Type B pancreatic cell (in vitro differentiated cells): Measurements from ENCODE around the gene CNST. TPM values are rescaled to one million over a fixed set of nuclear protein-coding genes. Genes with fewer than 3 reads are reported as not detected.
"Not testable (repeated sequence)": the region's sequence is repeated elsewhere in the genome, so short reads cannot be mapped to it uniquely, and the experiment has no call there.

Experiments
- DNase-seq: peaks from one replicate; pipeline ENCODE4 v3.0.0; 2021; ENCODE audit warnings: mixed read lengths; ENCODE audit not compliant: unreplicated experiment; ENCODE audit errors: extremely low spot score
- H3K27ac Mint-ChIP-seq: 2 replicates; pipeline ENCODE4 v1.8.0; 2021; ENCODE audit warnings: mild to moderate bottlenecking, mixed read lengths
- H3K27me3 Mint-ChIP-seq: 2 replicates; pipeline ENCODE4 v1.8.0; 2021; ENCODE audit warnings: mixed read lengths
- H3K36me3 Mint-ChIP-seq: 2 replicates; pipeline ENCODE4 v1.8.0; 2021; ENCODE audit warnings: mixed read lengths
- H3K4me1 Mint-ChIP-seq: one replicate; pipeline ENCODE4 v1.8.0; 2021; ENCODE audit warnings: mixed read lengths; ENCODE audit not compliant: unreplicated experiment
- H3K4me3 Mint-ChIP-seq: 2 replicates; pipeline ENCODE4 v1.8.0; 2021; ENCODE audit warnings: mild to moderate bottlenecking, mixed read lengths
- H3K9me3 Mint-ChIP-seq: 2 replicates; pipeline ENCODE4 v1.8.0; 2021; ENCODE audit warnings: mixed read lengths
- CTCF ChIP-seq: fragments of 200-600 bp; sonication (generic); conservative IDR thresholded peaks from 2 replicates; pipeline ENCODE4 v1.5.0; 2021; ENCODE audit warnings: antibody characterized with exemption, mild to moderate bottlenecking
- total RNA-seq: library from RNA; stranded (reverse); gene quantifications from 2 replicates; pipeline ENCODE4 v1.2.1, GENCODE V29; 2021; ENCODE audit warnings: low replicate concordance

CNST gene
- total RNA-seq, 1 donor from 2014 or later: 17.9 TPM

GRCh38 chr1:246709196-246709595 lies 142.9 kb downstream of the CNST start:
- Mint-ChIP-seq H3K4me1 (no peaks in the 10 kb centered on the region), H3K27ac (no peak overlapping the region), H3K27me3 (peaks cover 7% of the 10 kb centered on the region), H3K9me3 (peaks cover 15% of the 10 kb centered on the region), H3K36me3 (no peaks in the 10 kb centered on the region), H3K4me3 (no peak overlapping the region)
- peak; percentile 10 for DNase-seq
- TF ChIP-seq CTCF: no peak

- Mint-ChIP-seq H3K4me3 (no peak overlapping the region), H3K27ac (peak overlapping the region; percentile 20), H3K36me3 (no peaks in the 10 kb centered on the region), H3K9me3 (peaks cover 15% of the 10 kb centered on the region), H3K4me1 (no peaks in the 10 kb centered on the region), H3K27me3 (peaks cover 7% of the 10 kb centered on the region)
- no peak for DNase-seq
- no peak for TF ChIP-seq CTCF
These were observed 143.6 kb downstream of the CNST start for GRCh38 chr1:246709835-246710234.

GRCh38 chr1:246711548-246712003 lies 145.3 kb downstream of the CNST start:
- H3K36me3 Mint-ChIP-seq: no peaks in the 10 kb centered on the region
- no peak for DNase-seq
- peaks cover 15% of the 10 kb centered on the region for H3K27me3 Mint-ChIP-seq
- H3K4me1 Mint-ChIP-seq: no peaks in the 10 kb centered on the region
- no peak for TF ChIP-seq CTCF
- peaks cover 15% of the 10 kb centered on the region for H3K9me3 Mint-ChIP-seq
- H3K4me3 Mint-ChIP-seq: no peak overlapping the region
- H3K27ac Mint-ChIP-seq: no peak overlapping the region

- DNase-seq, H3K36me3 Mint-ChIP-seq, H3K27ac Mint-ChIP-seq, H3K4me1 Mint-ChIP-seq, H3K4me3 Mint-ChIP-seq: not testable (repeated sequence)
- peaks cover 20% of the 10 kb centered on the region for H3K27me3 Mint-ChIP-seq
- H3K9me3 Mint-ChIP-seq: peaks cover 15% of the 10 kb centered on the region
These were observed 146.2 kb downstream of the CNST start for GRCh38 chr1:246712428-246712827.

Other genes with a start within 250 kb of the CNST start
- gene SMYD3, start 59.2 kb upstream of the CNST start, total RNA-seq: 14.9 and 19.4 TPM in 2 replicates
- 12.9 and 14.7 TPM in 2 replicates for gene TFB2M, start 195 bp upstream of the CNST start, total RNA-seq
- 18.1 and 34.1 TPM in 2 replicates for gene SCCPDH, start 158.0 kb downstream of the CNST start, total RNA-seq